ENCODE results near the gene FHAD1. TPM values are rescaled to one million over a fixed set of nuclear protein-coding genes. Genes with fewer than 3 reads are reported as not detected.

FHAD1 gene
- total RNA-seq, 1 donor from 2014 or later, result 0.20 TPM

DNA sequence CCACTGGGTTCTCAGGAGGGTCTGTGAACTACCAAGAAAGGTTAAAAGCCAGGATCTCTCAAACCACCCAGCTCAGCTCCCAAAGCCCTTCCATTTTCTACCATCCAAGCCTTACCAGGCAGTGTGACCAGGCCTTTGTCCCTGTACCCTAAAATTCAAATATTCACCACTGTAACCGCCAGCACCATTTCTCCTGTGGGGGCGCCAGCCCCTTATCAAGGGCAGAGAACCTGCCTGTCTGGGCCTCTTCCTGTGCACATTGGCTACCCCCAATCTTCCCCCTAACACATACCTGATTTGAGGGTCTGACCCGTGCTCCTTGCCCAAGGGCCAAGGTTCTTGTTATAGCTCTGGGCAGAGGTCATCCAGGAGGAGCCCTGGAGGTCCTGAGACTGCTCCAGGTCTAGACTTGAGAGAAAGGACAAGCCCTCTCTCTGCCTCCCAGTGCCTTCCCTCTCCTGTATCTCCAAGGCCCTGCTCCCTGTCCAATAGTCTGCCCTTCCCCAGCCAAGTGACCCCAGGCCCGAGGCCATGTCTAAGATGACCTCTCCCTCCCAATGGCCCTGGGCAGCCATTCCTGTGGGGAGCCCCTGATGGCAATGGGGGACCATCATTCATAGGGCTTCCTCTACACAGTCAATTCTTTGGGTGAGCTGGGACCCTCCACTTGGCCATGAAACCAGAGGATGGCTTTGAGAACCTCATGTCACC lies 78.5 kb downstream of the FHAD1 start:
- no peak for DNase-seq (ENCODE audit: low read depth, low spot score)

DNA sequence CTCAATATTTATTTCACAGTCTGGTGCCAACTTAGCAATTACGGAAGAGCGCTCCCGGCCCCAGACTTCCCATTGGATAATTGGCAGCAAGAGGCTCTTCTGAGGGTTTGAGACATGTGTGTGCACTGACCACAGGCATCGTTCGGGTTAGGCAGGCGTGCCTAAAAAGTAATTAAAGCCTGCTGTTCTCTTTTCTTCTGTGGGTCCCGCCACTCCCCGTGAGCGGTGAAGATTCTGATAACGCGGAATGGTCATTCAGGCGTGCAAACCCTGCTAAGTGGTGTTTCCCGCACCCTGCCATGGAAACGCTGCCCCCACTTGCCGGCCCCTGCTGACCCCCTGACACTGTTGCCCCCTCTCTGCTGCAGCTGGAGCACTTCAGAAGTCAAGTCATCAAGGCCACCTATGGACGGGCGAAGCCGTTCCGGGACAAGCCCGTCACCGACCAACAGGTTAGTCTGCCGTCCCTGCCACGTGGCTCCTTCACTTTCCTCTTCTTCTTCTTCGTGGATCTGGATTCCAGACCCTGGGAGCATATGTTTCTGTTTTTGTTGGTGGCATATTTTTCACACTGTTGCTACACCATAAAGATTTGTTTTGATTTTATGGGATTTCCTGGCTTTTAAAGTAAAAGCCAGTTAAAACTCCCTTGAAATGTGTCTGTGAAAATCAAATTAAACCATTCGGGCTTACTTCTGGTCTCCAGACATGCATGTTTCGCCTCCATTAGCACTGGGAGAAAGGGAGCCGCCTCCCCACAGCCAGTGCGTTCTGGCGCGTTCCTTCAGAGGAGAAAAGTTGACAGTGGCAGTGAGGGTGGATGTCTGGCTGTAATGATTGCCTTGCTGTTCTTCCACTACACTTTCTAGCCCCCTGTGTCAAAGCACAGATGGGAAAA lies 79.9 kb downstream of the FHAD1 start:
- DNase-seq (ENCODE audit: low read depth, low spot score), result no peak

DNA sequence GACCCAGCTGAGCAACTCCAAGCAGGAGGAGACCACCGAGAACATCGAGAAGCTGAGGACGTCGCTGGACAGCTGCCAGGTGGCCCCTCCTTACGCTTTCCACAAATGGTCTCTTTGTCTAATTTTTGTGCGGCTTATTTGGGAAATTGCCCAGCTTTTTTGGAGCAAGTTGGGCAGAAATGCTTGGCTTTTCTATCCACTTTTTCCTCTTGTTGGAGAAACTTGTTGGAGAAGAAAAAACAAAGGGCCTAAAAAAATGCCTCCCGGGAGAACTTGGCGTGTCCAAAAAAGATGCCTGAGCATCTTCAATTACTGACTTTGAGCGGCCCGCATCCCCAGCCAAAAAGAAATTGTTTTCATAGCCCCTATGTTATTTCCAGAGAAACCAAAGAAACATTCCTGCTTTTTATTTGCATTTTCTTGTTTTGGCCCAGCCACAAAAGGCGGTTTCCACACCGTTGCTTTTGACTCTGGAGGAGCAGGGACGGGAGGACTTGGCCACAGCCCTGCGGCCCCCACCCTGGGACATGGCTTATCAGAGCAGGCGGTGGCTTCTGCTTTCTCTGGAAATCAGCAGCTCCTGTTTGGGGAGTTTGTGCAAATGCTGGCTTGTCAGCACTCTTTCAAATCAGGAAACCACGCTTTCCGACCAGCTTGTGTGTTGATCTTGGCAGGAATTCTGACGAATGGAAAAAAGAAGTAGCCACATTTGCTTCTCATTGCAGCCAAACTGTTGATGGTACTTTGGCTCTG lies 81.5 kb downstream of the FHAD1 start:
- peak; percentile 73 for DNase-seq (ENCODE audit: low read depth, low spot score)

DNA sequence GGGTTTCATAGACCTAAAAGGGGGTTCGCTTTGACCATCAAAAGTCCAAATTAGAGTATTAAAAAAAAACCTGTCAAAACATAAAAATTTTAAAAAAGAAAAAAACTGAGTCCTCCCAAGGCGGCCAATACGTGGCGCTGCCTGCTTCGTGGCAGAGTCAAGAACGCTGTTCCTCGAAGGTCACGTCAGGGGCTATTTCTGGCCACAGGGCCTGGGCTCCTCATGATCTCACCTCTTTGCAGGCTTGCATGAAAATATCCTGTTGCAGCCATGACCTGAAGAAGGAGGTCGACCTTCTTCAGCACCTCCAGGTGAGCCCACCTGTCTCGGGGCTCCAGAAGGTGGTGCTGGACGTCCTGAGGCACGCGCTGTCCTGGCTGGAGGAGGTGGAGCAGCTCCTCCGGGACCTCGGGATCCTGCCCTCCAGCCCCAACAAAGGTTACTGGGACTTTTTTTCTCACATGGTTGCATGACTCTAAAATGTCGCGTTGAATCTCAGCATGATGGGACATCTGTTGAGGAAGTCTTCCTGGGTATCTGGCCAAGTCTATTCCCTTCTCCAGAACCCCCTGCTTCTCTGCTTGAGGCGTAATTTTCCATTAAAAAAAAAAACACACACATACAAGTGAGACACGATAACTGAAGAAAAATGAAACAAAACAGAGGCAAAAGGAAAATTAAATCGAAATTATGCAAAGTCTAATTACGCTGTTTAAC lies 82.2 kb downstream of the FHAD1 start:
- peak; percentile 15 for DNase-seq (ENCODE audit: low read depth, low spot score)

DNA sequence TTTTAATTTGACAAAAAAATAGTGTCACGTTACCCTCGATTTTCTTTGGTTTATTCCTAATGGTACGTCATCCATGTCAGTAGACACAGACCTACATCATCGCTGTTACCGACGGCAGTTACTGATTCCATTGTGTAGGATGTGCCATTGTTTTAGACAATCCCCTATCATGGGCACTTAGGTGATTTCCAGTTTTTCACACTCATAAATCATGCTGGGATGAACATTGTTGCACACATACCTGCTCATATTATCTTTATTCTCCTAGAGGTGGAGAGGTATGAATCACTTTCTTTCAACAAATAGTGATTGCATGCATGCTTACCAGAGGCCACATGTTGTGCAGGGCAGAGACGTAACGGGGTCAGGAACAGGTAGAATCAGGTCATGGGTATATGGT lies 83.0 kb downstream of the FHAD1 start:
- DNase-seq (ENCODE audit: low read depth, low spot score), result no peak

DNA sequence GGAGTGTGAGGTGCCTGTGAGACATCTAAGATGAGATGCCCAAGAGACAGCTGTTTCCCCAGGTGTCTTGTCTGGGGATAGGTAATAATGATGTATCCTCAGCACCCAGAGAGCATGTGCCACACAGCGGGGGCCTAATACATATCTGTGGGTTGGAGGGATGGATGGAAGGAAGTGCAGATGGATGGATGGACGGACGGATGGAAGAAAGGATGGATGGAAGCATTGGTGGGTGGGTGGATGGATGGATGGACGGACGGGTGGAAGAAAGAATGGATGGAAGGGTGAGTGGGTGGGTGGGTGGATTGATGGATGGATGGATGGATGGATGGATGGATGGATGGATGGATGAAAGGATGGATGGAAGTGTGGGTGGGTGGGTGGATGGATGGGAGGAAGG lies 84.2 kb downstream of the FHAD1 start:
- no peak for DNase-seq (ENCODE audit: low read depth, low spot score)

DNA sequence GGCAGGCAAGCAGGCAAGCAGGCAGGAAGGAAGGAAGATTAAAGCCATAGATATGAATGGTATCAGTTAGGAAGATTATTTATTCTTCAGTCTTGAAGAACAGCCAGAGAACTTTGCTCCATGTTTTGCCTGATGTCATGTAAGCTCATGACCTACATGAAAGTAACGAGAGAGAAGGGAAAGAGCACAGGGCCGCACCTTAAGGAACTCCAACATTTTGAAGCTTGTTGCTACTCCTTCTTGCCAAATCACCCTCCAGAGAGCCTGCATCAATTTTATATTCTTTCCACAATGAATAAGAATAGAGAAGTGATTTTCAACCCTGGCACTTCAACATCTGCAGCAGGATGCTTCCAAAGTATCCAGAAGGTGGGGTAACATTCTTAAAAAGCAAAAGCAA lies 84.7 kb downstream of the FHAD1 start:
- no peak for DNase-seq (ENCODE audit: low read depth, low spot score)

DNA sequence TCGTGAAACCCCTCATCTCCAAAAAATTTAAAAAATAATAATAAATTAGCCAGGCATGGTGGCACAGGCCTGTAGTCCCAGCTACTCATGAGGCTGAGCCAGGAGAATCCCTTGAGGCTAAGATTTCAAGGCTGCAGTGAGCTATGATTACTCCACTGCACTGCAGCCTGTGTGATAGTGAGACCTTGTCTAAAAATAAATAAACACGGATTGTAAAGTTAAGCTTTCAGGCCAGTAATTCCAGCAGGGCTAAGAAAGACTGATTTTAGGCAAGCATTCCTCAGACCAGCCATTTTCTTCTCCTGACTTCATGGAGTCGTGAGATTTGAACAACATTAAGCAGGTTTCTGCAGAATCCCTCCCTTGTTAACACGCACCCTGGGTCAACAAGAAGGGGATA lies 85.5 kb downstream of the FHAD1 start:
- no peak for DNase-seq (ENCODE audit: low read depth, low spot score)

DNA sequence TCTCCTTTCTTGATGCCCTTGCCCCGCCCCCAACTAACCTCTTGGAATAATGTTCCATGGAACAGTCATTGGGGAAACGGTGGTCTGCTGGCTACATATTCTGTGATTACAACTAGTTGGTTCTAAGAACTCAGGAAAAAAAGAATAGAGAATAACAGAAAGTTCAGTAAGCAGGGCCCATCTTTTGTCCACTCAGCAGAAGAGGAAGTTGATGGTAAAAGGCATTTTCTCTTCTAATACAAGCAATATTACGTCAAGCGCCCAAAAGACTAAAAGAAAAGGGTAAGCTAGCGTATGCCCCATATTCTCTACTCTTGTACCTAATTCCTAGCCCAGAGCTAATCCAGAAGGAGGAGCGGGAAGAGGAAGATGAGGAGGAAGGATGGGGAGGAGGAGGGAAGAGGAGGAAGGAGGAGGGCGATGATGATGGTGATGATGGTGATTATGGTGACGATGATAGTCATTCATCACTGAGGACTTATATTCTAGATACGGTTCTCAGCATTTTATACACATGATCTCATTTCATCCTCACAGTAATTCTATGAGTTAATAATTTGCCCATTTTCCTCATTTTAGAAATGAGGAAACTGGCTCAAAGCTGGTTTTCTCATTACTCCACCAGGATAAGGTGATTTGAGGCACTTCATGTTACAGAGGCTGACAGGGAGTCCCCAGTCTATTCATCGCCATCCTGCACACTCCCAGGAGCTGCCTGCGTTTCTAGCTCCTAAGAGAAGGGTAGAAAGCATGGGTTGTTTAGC lies 86.1 kb downstream of the FHAD1 start:
- DNase-seq (ENCODE audit: low read depth, low spot score), result no peak

DNA sequence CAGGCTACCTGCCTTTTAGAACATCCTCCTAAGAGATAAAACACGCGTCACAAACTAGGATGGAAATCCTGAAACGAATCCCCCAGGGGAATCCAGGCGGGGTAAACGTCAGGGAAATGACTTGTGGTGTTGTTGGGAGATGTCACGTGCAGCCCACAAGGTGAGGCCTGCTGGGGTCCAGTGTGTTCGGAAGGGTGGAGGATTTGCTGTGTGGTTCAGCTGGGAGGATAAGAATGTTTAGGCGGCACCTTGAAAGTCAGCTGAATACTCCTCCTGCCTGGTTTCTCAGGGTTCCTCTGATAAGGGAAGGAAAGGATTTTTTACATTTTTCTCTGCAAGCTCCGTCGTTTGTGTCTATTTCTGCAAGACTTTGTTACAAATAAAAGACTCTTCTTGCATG lies 88.0 kb downstream of the FHAD1 start:
- no peak for DNase-seq (ENCODE audit: low read depth, low spot score)

DNA sequence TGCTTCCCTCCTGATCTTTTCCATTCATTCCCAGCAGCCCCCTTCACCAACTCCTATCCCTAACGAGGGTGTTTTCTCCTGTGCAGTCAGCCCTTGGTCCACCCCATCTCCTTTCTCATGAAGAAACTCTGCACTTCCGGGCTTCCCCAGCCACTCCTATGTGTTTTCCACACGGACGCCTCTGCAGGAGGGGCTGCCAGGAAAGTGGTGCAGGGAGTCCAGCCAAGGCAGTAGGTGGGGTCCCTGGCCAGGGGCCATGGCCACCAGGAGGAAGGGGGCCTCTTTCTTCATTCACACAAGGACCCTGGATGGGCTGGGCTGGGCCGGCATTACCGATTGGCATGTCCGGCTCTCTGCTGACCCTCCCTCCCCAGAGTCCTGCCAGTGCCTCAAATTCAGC lies 89.8 kb downstream of the FHAD1 start:
- no peak for DNase-seq (ENCODE audit: low read depth, low spot score)

DNA sequence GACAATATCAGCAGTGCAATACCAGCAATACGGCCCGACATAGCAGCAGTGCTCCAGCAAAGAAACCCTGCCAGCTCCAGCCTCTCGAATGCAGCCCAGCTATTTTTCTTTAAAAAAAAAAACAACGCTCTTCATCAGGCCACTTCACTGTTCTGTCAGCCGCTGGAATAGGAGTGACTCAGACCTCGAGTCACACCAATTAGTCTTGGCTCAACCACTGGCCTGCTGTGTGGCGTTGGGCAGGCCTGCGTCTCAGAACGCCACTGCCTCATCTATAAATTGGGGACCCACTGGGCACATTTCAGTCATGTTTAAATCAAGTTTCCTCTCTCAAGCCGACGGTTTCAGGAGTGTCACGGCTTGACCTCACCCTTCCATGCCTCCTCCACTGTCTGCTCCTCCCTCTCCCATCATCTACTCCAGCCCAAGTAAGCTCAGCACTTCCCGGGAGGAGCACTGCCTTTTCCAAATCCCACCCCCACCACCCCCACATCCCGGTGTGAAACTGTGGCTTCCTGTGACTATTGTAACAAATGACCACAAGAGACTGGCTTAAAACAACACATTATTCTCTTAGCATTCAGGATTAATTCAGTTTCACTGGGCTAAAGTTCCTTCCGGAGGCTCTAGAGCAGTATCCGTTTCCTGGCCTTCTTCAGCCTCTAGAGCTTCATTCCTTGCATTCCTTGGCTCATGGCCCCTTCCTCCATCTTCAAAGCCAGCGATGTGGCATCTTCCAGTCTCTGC lies 90.8 kb downstream of the FHAD1 start:
- DNase-seq (ENCODE audit: low read depth, low spot score), result peak; percentile 78

DNA sequence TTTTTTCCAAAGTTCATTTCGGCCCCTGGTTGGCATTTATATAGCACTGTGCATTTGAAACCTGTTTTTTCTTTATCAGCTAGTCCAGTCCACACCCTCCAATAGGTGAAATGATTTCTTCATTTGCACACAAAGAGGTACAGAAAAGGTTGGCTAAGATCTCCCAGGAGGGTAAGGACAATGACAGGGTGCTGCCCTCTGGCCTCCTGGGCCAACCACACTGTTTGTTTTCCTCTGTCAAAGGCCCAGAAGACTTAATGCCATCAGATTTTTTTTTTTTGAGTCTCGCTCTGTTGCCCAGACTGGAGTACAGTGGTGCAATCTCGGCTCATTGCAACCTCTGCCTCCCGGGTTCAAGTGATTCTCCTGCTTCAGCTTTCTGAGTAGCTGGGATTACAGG lies 92.5 kb downstream of the FHAD1 start:
- no peak for DNase-seq (ENCODE audit: low read depth, low spot score)

DNA sequence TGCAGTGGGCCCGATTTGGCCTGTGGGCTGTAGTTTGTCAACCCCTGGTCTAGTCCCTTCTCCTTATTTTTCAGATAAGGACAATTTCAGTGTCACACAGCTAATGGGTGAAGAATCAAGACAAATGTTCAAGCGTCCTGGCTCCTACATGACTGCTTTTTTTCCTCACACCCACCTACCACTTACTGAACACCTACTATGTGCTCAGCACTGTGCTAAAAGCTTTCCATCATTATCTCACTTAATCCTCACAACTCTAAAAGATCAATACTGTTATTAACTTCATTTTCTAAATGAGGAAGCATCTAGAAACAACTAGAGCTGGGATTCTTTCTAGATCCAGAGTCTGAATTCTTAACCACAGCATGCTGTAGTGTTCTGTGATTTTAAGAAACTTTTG lies 94.2 kb downstream of the FHAD1 start:
- DNase-seq (ENCODE audit: low read depth, low spot score), result no peak

DNA sequence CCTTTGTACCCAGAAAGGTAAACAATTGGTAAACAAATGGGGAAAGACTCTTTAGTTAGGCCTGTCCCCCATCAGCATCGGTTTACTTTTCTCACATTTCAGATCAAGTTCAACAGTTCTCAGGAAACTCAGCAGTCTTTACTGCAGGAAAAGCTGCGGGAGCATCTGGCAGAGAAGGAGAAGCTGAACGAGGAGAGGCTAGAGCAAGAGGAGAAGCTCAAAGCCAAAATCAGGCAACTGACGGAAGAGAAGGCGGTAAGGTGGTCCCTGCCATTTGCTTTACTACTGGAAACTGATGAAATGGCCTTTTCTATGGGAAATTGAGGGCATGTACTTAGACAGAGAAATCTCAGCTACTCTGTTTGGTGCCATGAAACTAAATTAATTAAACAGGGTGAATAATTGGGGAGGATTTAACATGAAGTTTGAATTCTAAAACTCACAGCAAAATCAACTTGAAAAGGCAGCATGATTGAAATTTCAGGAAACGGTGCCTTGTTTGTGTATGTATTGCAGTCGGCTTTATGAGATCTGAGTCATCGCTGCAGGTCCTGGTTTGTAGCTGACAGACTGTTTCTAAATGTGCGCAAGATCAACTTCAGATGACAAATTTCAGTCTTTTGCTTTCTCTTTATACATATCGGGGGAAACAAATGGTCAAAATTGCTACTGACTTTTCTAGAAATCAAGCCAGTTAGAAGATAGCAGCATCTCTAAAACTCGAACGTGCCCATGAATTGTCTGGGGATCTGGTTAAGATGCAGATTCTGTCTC lies 94.8 kb downstream of the FHAD1 start:
- DNase-seq (ENCODE audit: low read depth, low spot score), result peak; percentile 46

DNA sequence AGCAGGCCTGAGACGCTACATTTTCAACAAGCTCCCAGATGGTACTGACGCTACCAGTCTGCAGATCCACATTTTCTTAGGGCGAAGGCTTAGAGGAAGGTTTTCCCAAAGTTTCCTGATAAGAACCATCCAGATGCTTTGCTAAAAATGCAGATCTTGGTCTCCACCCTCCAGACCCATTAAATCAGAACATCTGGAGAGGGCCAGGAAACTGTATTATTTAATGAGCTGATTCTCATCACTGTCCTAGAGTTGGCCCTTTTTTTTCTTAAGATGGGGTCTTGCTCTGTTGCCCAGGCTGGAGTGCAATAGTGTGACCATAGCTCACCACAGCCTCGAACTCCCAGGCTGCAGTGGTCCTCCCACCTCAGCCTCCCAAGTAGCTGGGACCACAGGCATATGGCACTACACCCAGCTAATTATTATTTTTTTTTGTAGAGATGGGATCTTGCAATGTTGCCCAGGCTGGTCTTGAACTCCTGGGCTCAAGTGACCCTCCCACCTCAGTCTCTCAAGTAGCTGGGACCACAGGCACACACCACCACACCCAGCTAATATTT lies 95.5 kb downstream of the FHAD1 start:
- DNase-seq (ENCODE audit: low read depth, low spot score), result no peak

DNA sequence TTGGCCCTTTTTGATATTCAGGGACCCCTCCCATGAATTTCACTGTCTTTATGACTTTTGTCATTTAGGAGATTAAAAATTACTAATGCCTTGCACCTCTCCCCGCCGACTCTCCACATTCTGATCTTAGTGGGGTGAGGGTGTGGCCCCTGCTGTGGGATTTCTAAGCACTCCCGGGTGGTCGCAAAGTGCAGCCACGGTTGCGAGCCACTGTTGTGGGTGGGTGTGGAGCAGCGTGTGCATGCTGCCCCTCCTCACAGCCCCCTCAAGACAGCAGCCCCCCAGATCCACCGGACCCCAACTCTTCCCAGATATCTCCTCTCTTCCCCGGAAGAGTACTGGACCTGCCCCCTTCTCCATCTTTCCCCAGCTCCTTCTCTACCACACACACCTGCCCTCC lies 96.1 kb downstream of the FHAD1 start:
- no peak for DNase-seq (ENCODE audit: low read depth, low spot score)

DNA sequence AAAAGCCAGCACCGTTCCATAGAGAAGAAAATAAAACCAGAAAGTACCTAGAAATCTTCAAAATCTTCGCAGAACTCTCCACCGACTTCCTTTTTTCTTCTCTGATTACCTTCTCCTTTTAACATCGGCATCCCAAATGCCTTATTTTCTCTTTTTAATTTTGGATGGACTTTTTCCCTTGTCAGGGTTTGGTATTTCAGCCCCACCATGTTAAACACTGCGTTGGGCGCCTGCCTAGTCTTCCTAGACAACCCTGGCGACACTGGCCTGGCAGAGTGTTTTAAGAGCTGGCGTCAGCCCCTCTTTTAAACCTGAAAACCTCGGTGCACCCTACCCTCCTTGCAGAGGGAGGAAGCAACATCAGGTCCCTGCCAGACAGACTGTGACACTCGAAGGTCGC lies 96.7 kb downstream of the FHAD1 start:
- no peak for DNase-seq (ENCODE audit: low read depth, low spot score)

DNA sequence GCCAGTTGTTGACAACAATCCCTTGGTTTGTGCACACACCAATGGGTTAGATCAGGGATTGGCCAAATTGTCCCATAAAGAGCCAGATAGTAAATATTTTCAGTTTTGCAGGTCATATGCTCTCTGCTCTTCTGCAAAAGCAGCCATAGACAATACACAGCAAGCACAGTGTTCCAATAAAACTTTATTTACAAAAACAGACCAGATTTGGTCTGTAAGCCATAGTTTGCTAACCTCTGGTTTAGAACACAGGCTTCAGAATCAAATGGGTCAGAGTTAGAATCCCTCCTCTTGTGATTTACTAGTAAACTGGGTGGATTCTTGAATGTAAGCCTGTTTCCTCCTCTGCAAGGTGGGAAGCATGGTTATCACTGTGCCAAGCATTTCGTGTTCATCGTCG lies 97.4 kb downstream of the FHAD1 start:
- no peak for DNase-seq (ENCODE audit: low read depth, low spot score)
